GM19468 (cell line): ENCODE measurements around the gene PTGFRN.

Experiments
- ATAC-seq: cut with Tn5 transposase; IDR thresholded peaks from one replicate; pipeline ENCODE4 v1.9.1; 2021; ENCODE audit warnings: mild to moderate bottlenecking, moderate library complexity, moderate number of reproducible peaks; ENCODE audit not compliant: unreplicated experiment; ENCODE audit errors: extremely low read depth

The PTGFRN gene

DNA sequence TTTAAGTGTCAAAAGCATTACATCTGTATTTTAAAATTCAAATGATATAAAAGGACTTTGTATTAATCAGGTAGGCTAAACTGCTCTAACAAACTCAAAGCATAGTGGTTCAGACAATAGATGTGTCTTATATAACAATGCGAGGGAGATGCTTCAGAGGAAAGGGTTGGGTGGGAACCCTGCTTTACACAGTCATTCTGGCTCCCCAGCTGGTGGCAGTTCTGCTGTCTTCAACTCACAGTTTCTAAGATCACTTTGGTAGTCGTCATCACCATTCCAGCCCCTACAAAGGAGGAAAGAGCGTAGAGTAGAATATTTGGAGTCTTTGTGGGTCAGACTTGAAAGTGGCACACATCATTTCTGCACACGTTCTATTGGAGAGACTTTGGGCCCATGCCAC, 4.2 kb downstream of the PTGFRN start:
- ATAC-seq: no peak

DNA sequence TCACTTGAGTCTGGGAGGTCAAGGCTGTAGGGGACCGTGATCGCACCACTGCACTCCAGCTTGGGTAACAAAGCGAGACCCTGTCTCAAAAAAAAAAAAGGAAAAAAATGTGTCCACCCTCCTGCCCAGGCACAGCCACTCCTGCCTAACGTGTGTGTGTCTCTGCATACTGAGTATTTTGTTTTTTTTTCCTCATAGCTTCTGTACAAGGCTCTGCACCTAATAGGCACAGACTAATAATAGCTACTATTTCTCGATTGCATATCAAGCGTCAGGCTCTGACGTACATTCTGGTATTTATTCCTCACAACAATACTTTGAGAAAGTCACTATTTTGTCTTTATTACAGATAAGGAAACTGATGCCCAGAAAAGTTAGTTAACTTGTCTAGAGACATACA, 5.0 kb downstream of the PTGFRN start:
- ATAC-seq: no peak

DNA sequence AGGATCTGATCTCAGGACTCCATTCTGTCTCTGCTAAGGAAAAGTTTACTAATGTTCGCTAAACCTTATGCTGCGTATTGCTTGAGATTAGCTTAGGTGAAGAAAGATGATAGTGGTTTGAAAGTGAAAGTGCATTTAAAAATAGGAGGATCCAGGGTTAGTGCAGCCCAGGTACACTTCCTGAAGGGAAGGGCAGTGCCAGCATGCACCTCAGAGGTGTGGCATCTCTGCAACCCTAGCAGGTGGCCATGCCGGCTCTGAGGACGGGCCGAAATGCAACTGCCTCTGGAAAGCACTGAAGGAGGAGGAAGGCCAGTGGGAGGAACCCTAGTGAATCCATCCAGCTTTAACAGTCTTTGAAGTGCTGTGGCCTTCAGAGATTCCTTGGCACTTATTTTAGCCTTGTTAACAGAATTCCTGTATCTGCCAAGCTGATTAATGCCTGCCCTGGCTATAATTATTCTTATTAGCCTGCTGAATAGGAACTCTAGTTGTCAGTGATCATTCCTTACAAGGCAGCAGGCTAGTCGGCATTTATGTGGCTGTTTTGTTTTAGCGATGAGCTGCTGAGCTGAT, 5.5 kb downstream of the PTGFRN start:
- no peak for ATAC-seq

DNA sequence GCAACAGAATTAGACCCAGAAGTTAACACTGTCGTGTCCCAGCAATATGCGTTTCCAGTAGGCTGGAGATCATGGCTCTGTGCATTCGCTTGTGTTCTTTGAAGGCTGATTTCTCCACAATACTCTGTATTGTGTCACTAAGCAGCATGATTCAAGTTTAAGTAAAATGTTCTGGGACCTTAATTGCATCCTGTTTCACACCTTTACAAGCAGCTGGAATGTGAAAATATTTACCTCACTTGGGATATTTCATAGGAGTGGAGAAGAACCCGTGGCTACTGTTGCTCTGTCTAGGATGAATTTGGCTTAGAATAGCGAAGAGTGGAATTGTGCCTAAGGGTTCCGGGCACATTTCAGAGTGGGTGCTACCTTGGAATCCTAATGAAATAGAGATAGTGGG, 6.3 kb downstream of the PTGFRN start:
- no peak for ATAC-seq

DNA sequence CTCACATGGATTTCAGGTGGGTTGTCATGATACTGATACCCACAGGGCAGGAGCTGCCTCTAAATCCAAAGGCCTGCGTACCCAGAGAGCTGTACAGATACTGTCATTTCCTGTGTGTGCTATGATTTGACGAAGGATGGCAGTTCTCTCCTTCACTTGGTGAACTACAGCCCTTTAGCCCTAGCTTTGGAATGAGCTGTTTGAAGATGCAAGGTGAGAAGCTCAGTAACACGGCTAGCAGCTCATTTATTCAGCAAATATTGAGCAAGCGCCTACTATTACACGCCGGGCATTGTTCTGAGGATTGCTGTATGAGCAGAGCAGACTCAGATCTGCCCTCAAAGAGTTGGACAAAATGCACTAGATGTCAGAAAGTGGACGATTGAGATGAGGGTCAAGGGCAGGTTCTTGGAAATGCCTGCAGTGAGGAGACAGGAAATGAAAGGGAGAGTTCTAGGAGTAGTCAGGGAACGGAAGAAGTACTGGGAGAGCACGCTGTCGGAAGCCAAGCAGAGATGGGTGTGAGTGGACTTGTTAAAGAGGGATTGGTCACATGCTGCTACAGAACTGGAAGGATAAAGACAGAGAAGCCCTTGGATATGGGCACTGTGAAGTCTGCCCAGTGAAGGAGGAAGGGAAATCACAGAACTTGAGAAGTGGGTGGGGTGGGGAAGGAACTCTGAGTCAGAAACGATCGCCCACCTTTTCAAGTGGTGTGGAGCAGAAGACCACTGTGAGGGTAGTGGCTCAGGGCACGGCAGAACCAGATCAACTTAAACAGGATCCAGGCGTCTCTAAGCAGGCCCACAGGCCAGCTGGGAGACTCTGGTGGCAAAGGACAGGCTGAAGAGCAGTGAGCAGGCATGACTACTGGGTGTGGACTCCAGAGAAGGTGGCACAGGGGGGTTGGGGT, 7.1 kb downstream of the PTGFRN start:
- ATAC-seq: no peak

DNA sequence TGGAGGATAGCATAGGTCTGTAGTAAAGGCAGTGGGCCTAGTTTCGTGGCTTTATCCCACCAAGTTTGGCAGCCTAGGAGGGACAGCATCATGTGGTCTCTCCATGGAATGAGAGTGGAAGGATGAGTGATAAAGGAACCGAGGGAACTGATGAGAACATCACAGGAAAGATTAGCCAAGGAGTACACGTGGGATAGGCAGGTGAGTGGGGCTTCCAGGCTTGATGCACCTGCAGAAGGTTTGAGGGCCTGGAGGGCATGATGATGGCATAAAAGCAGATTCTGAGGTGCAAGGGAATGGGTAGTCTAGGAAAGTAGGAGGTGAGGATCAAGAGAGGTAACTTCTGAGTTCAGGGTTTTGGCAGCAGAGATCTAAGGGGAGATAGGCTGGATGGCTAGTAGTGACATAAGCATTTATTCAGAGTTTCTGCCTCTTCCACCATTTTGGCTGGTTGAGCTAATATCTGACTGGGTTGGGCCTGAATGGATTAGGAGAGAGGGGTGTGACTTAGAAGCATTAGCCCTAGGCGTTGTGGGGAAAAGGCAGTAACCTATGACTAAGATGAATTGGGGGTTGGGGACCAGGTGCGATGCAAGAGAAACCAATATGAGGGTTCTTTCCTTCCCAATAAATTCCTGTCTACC, 9.1 kb downstream of the PTGFRN start:
- ATAC-seq: no peak

DNA sequence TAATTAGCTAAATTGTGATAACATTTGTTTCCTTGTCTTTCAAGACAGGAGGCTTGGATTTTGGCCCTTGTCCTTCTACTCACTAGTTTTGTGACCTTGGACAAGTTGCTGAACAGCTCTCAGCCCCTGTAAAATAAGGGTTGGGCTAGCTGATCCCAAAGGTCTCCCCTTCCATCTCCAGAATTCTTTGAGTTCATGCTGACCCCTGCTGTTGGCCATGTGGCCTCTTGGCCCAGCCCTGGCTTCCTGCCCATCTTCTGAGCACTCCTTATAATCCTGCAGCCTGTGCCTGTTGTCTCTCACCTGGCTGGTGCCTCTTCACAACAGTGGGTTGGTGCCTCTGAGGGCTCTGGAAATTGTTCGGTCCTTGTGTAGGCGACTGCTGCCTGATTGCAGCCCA, 10.1 kb downstream of the PTGFRN start:
- no peak for ATAC-seq

DNA sequence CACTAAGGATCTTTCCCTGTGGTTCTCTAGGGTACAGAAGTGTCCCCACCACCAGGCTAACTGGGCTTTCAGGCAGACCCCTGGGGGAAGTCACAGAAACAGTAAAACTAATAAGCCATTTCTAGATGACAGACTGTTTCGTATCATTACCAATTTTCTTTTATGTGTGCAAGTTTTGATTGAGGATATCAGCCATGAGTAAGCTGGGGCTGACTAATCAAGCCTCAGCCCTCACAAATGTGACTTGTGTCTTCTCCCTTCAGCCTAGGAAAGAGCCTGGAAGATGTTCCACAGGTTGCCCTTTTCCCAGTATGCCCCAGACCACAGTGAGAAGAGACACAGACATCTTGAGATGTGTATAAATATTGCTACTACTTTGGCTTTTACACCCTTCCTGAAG, 10.5 kb downstream of the PTGFRN start:
- ATAC-seq: no peak

DNA sequence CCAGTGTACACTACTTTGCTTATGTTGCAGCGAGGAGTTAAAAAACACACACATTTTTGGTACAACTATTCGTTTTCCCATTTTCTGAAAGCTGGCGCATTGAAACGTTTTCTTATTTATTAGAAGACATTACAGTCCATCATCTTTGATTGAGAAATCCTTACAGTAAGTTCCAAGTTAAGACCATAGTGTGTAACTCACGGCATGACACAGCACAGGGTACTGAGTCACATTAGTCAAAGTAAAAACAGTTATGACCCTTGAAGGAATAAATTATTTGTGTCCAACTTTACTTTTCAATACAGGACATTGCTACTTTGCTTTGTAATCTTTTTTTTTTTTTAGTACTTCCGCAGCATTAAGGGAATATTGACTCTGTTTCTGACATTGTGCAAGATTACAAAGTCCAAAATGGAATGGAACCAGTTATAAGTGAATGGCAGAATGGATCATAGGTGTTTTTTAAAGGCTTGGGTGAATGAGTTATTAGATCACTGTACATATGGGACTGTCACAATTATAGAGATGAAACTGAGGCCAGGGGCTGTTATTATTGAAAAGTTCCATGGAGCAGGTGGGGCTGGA, 11.7 kb downstream of the PTGFRN start:
- ATAC-seq: no peak

DNA sequence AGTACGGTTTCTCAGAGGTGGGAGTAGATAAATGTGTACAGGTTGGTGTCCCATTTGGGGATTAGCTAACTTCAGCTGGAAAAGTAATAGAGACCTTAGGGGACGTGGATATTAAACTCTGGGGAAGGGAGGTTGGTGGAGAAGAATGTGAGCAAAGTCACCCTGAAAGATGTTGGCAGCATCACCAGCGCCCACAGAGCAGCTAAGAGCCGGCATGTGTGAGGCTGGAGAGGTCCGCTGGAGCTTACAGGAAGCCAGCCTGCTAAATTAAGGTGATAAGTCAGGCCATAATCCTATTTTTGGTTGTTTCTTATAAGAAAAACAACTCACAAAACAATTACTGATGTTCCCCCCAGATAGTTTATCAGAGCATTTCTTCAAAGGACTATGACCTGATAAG, 12.2 kb downstream of the PTGFRN start:
- ATAC-seq: no peak

DNA sequence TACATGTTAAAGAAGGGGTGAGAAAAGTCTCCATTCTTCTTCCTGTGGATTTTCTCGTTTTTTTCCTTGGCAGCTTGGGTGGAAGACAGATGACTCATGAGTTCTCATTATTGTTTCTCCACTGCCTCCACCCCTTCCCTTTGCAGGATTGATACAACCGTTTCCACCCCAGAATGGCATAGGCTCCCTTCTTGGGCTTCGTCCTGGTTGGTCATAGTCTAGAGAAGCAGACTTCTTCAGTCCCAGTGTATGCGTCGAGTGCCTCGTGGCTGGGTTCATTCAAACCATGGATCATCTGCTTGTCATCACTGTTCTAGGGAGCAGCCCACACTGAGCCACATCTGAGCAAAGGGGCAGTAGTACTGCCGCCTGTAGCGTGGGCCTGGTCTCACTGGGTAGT, 13.7 kb downstream of the PTGFRN start:
- no peak for ATAC-seq

DNA sequence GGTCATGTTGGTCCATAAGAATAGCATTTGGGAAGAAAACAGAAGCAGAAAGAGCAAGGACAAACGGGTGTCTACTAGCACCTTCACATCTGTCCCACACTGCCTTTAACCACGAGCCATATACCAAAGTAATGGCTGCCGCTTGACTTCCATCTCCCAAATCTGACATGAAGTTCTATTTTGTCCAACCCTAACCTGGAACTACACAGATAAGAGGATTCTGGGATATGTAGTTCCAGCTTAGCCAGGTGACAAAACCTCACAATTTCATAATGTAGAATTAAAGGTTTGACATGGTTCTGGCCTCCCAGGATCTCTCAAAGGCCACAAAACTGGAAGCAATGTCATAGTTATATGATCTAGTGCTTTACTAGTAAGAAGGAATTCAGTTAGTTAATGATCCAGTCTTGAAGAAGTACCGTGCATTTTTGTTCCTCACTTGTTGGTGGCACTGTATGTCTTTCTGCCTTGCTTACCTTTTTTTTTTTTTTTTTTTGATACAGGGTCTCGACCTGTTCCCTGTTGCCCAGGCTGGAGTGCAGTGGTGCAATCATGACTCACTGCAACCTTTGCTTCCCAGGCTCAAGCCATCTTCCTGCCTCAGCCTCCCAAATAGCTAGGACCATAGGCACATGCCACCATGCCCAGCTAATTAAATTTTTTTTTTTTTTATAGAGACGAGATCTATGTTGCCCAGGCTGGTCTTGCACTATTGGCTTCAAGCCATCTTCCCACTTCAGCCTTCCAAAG, 17.5 kb downstream of the PTGFRN start:
- ATAC-seq: no peak

DNA sequence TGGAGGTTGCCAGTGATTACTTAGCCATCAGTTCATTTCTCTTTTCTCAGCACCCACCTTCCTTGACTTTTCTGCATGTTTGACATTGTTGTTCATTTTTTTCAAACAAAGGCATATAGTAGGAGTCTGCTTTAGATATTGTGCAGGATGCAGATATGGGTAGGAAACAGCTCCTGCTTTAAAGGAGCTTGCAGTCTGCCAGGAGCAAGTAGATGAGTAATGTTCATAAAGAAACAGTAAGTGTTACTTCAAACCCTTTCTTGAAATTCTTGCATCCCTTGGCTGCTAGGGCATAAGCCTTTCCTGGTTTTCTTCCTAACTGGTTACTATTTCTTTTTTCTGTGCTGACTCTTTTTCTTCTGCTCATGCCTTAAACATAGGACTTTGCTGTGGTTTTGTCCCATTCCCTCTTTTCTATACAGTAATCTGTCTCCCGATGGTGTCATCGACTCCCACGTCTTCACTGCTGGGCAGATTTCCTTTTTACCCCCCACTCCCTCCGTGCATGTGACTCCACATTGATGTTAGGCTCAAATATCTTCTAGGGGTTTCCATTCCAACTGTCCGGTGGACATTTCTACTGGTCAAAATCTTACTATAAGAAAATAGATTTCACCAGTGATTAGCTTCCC, 20.4 kb downstream of the PTGFRN start:
- ATAC-seq: no peak

DNA sequence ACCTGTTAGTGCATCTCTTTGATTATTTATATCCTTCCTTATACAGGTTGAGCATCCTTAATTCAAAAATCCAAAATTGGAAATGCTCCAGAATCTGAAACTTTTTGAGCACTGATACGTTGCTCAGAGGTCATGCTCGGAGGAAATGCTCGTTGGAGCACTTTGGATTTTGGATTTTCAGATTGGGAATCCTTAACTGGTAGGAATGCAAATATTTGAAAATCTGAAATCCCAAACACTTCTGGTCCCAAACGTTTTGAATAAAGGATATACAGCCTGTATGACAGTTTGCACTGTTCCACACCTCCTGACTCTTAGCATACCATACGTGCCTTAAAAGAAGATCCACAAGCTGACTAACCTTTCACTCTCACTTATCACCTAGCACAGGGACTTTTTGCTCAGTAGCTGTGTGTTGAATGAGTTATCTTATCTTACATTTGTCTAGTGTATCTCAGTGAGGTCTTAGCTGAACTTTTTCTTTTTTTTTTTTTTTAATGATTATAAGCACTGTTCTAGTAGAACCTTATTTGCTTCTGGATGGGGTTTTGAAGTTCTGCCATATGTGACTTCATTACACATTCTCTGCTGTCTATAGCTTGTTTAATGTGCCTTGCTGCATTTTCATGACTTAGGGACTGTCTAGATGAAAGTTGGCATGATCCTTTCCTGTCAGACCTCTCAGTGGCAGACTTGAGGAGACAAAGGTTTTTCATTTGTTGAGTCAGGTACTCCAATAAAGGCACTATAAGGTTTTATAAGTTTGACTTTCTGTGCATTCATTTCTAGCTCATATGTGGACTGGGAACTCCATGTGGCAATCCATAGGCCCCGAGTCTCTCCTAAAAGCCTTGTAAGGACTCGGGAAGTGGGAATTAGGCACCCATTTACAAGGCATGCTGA, 21.6 kb downstream of the PTGFRN start:
- ATAC-seq: no peak

DNA sequence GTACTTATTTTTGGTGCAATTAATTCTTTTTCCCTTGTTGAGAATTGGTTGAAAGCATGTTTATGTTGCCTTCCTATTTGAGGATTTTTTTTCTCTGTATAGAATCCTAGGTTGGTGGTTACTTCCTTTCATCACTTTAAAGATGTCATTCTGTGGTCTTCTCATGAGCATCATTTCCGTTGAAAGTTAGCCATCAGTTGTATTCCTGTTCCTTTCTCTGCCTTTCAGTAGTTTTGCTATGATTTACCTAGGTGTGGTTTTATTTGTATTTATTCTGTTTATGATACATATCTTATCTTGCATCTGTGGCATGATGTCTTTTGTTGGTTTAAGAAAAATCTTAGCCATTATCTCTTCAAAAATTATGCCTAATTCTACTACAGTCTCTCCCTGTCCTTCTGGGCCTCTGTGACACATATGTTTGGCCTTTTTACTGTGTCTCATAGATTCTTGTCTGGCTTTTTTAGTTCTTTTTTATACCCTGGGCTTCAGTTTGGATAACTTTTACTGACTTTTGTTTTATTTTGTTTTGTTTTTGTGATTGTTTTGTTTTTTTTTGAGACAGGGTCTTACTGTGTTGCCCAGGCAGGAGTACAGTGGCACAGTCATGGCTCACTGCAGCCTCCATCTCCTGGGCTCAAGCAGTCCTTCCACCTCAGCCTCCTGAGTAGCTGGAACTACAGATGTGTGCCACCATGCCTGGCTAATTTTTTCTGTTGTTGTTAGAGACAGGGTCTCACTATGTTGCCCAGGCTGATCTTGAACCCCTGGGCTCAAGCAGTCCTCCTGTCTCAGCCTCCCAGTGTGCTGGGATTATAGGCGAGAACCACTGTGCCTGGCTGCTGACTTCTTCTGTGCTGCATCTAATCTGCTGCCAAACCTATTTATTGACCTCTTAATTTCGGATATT, 24.1 kb downstream of the PTGFRN start:
- no peak for ATAC-seq

DNA sequence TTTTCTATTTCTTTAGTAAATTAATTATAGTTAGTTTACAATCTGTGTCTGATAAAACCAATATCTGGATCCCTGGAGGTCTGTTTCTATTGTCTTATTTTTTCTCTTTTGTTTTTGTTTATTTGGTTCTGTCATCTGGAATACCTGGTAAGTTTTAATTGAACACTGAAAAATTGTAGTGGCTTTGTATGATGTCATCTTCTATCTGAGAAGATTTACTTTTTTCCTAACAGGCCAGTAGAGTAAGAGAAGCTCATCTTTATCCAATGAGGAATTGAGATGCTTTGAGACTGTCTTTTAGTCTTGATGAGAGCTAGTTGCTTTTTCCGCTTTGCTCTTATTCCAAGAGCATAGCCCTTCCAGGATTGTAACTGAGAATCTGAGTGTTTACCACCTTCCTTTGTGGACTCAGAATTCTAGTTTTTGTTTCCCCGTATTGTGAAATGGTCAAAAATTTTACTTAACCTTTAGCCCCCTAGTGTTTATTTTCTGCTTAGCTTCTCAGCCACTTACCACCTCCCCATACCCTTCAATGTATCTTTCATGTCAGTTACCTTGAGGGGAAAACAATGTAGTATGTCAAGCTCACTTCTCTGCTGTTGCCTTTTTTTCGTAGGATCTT, 25.0 kb downstream of the PTGFRN start:
- ATAC-seq: no peak

DNA sequence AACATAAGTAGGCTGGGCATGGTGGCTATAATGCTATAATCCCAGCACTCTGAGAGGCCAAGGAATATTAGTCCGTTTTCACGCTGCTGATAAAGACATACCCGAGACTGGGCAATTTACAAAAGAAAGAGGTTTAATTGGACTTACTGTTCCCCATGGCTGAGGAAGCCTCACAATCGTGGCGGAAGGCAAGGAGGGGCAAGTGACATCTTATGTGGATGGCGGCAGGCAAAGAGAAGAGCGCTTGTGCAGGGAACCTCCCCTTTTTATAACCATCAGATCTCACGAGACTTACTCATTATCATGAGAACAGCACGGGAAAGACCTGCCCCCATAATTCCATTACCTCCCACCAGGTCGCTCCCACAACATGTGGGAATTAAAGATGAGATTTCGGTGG, 28.5 kb downstream of the PTGFRN start:
- no peak for ATAC-seq
